Vagina (tissue), 2 donors: ENCODE results near the gene PSENEN.

ENCODE experiments used
- CTCF ChIP-seq, 3 experiments: fragments of 450-650 bp in 2 of 3; fragments of 200-600 bp in 1 of 3; sonication (generic) in 1 of 3; IDR thresholded peaks; one replicate each; pipeline ENCODE4 v1.5.1; 2017 to 2019; ENCODE audit warnings: antibody characterized with exemption in 3 of 3, mild to moderate bottlenecking in 2 of 3, moderate library complexity in 2 of 3
- POLR2A ChIP-seq, 2 donors: fragments of 450-650 bp; IDR thresholded peaks; one replicate each; pipeline ENCODE4 v1.6.1; 2017; ENCODE audit warnings: antibody characterized with exemption in 2 of 2, mild to moderate bottlenecking in 2 of 2, moderate library complexity in 2 of 2
- POLR2AphosphoS5 ChIP-seq, 2 donors: sonication (generic); formaldehyde crosslinking; IDR thresholded peaks; one replicate each; pipeline ENCODE4 v1.9.0; 2017; ENCODE audit warnings: antibody characterized with exemption in 2 of 2, mild to moderate bottlenecking in 2 of 2, low read depth in 1 of 2; ENCODE audit not compliant: insufficient read depth in 1 of 2

- no peak for TF ChIP-seq CTCF (IDR thresholded peaks at IDR 0.05)
- no peak for TF ChIP-seq POLR2A (IDR thresholded peaks at IDR 0.05)
- TF ChIP-seq POLR2AphosphoS5 (IDR thresholded peaks at IDR 0.05; ENCODE audit: insufficient read depth in 1 of 2, low read depth in 1 of 2), result no peak
Observed at GRCh38 chr19:35782589-35782988, 37.1 kb downstream of the PSENEN start.
